HCT116 (cell line): ENCODE measurements around the gene ESPNL.

Experiments used
- ATF3 ChIP-seq: IDR thresholded peaks from 2 replicates; pipeline ENCODE4 v1.6.1; 2012
- CEBPB ChIP-seq: IDR thresholded peaks from 2 replicates; pipeline ENCODE4 v1.6.1; 2012; ENCODE audit warnings: low read depth
- EZH2 ChIP-seq: fragments of 200-600 bp; sonication (generic); IDR thresholded peaks from 2 replicates; pipeline ENCODE4 v1.6.1; 2017; ENCODE audit warnings: antibody characterized with exemption, mixed run types
- FOSL1 ChIP-seq: IDR thresholded peaks from 2 replicates; pipeline ENCODE4 v1.6.1; 2012; ENCODE audit warnings: low read depth
- POLR2A ChIP-seq: IDR thresholded peaks from 2 replicates; pipeline ENCODE4 v1.7.0; 2011; ENCODE audit warnings: borderline replicate concordance; ENCODE audit not compliant: insufficient read depth, insufficient read length; ENCODE audit errors: extremely low read depth
- RAD21 ChIP-seq: IDR thresholded peaks from 2 replicates; pipeline ENCODE4 v1.6.1; 2012; ENCODE audit warnings: low read depth, mild to moderate bottlenecking
- REST ChIP-seq: IDR thresholded peaks from 2 replicates; pipeline ENCODE4 v1.6.1; 2012; ENCODE audit warnings: low read depth
- SIN3A ChIP-seq: IDR thresholded peaks from 2 replicates; pipeline ENCODE4 v1.6.1; 2012; ENCODE audit warnings: low read depth
- ZFX ChIP-seq: fragments of 450-650 bp; IDR thresholded peaks from 2 replicates; pipeline ENCODE4 v1.6.1; 2017
- ZNF274 ChIP-seq: fragments of 200-500 bp; sonication (Bioruptor generic); IDR thresholded peaks from 2 replicates; pipeline ENCODE4 v1.6.1; 2014; ENCODE audit warnings: mild to moderate bottlenecking, low read depth, low read length, inconsistent platforms
- TF ChIP-seq, protein P1 (sequence below), 3 experiments: fragments of 200-600 bp in 1 of 3; sonication (generic) in 1 of 3; IDR thresholded peaks in 2 of 3; conservative IDR thresholded peaks in 1 of 3; 2 replicates each; pipeline ENCODE4 v1.5.1; 2012 to 2017; ENCODE audit warnings: low read depth in 2 of 3, low read length in 2 of 3, antibody characterized with exemption in 1 of 3, borderline replicate concordance in 1 of 3, control low read depth in 1 of 3, mild to moderate bottlenecking in 1 of 3, mixed read lengths in 1 of 3, mixed run types in 1 of 3, moderate library complexity in 1 of 3; ENCODE audit not compliant: insufficient read depth in 1 of 3

DNA sequence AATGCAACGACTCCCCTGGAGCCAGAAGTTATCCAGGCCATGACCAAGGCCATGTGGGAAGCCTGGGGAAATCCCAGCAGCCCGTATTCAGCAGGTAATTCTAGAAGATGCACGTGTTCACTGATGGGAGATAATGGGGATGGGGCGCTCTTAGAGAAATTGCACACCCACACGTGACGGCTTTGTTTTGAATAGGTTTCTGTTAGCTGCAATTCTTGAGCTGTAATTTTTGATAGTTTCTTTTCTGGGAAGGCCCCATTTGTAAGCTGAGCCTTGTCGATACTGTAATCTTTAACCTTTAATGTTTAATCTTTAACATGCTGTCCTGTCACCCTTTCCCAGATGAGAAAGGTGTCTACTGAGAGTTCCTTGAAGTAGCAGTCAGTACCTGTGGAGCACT, 35.8 kb upstream of the ESPNL start:
- TF ChIP-seq FOSL1 (no peak), REST (no peak), POLR2A (no peak), RAD21 (no peak), SIN3A (no peak), ZFX (no peak), CEBPB (no peak), EZH2 (no peak), ATF3 (no peak), ZNF274 (no peak)
- TF ChIP-seq, protein P1, sequence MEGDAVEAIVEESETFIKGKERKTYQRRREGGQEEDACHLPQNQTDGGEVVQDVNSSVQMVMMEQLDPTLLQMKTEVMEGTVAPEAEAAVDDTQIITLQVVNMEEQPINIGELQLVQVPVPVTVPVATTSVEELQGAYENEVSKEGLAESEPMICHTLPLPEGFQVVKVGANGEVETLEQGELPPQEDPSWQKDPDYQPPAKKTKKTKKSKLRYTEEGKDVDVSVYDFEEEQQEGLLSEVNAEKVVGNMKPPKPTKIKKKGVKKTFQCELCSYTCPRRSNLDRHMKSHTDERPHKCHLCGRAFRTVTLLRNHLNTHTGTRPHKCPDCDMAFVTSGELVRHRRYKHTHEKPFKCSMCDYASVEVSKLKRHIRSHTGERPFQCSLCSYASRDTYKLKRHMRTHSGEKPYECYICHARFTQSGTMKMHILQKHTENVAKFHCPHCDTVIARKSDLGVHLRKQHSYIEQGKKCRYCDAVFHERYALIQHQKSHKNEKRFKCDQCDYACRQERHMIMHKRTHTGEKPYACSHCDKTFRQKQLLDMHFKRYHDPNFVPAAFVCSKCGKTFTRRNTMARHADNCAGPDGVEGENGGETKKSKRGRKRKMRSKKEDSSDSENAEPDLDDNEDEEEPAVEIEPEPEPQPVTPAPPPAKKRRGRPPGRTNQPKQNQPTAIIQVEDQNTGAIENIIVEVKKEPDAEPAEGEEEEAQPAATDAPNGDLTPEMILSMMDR (IDR thresholded peaks at IDR 0.05 in 2 of 3, conservative IDR thresholded peaks at IDR 0.05 in 1 of 3; ENCODE audit: borderline replicate concordance in 1 of 3, insufficient read depth in 1 of 3, low read depth in 2 of 3, low read length in 2 of 3), result no peak
